HG02840 (cell line): ENCODE measurements around the gene FYCO1.

Source experiments
- ATAC-seq: cut with Tn5 transposase; IDR thresholded peaks from one replicate; pipeline ENCODE4 v1.9.1; 2021; ENCODE audit warnings: mild to moderate bottlenecking, moderate library complexity, moderate number of reproducible peaks; ENCODE audit not compliant: unreplicated experiment, low FRiP score

The FYCO1 gene

DNA sequence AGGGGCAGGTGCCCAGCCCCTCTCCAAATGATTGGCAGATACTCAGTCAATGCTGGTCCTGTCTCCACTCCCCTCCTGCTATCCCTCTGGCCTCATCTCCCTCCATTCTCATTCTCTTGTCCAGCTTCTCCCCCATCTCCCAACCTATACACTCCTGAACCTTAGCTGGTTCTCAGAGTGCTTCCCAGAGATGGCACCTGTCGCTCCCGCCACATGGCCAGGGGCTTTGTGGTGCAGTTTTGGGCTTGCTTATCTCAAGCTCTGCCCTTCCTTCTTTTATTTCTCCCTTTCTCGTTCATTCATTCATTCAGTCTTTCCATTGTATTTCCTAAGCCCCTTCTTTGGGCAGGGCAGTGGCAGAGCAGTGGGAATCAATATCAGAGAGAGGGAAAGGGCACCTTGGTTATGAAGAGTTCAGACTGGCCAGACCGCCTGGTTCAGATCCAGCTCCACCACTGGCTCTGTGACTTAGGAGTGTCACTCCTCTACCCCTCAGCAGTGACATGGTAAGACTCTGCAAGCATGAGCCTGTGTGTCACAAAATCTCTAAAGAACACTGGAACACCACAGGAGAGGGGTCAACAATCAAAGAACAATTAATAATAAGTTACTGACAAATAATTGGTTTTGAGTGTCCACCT is 72.6 kb downstream of the FYCO1 start:
- no peak for ATAC-seq

DNA sequence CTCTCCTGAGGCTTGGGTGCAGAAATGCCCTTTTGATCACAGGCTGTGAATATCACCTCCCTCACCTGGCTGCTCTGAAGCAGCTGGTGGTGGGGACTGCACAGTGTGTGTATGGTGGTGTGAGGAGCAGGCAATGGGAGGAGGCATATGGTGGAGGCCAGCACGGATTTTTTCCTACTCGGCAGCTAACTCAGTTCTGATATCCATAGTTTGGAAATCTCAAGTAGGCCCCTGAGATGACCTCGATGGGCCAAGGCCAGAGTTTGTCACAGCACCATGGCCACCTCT is 73.6 kb downstream of the FYCO1 start:
- ATAC-seq: no peak

DNA sequence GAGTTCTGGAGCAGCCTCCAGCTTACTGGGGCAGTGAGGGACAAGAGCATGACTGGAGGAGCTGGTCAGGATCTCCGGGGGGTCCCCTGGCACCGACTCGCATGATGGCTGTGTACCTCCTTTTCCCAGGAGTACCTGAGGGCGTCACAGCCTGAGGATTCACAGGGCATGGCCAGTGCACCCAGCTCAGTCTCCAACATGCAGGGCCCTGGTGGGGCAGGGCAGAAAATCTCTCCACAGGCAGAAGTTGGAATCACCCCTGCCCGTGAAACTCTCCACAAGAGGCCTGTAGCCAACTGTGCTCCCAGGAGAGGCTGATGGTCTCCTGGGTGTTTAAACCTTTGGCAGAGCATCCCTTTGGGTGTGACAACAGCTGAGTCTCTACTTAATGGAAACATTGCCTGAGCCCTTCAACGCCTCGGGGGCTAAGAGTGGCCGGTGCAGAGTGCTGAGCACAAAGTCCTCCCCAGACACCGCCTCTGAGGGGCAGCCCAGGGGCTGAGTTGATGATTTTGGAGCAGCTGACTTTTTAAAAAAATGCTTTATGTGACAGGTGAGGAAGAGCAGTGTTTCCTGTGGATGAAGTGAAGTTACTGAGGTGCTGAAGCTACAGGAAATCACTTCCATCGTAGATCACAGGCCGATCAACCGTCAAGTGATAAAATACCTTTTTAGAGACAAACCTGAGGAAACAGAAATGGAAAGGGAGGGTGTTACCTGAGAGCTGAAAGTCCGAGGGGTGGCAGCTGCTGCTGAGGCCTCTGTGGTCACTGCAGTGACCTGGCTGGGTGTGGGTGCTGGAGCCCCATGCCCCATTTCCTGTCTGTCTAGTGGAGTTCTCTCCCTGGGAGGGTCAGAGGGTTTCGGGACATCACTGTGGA is 74.2 kb downstream of the FYCO1 start:
- no peak for ATAC-seq

DNA sequence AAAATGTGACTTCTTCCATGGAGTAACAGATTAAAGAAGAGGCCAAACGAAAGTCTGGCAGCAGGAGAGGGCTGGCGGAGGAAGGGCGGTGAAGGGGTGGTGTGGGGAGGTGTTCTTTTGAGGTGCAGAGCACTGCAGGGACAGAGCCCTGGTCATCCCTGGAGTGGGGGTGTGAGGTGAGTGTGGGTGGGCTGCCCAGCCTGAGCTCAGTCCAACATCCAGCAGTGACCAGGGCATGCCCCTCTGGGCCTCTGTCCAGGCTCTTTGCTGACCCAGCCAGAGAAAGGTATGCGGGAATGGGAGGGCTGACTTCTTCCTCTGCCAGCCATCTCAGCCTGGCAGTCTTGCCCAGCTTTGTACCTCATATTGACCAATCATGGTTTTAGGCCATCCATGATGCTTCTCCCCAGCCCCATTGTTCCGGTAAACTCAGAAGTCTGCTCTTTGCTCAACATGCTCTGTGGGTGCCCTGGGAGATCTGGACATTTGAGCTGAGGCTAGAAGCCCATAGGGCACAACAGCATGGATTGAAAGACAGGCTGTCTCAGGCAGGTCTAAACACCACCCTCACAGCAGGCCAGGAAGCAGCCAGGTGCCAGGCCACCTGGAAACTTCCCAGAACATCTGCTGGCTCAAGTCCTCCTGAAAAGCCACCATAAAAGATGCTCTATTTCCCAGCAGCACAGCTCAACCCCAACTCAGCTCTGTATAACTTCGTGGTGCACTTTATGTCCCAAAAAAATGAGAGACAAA is 78.3 kb downstream of the FYCO1 start:
- no peak for ATAC-seq

DNA sequence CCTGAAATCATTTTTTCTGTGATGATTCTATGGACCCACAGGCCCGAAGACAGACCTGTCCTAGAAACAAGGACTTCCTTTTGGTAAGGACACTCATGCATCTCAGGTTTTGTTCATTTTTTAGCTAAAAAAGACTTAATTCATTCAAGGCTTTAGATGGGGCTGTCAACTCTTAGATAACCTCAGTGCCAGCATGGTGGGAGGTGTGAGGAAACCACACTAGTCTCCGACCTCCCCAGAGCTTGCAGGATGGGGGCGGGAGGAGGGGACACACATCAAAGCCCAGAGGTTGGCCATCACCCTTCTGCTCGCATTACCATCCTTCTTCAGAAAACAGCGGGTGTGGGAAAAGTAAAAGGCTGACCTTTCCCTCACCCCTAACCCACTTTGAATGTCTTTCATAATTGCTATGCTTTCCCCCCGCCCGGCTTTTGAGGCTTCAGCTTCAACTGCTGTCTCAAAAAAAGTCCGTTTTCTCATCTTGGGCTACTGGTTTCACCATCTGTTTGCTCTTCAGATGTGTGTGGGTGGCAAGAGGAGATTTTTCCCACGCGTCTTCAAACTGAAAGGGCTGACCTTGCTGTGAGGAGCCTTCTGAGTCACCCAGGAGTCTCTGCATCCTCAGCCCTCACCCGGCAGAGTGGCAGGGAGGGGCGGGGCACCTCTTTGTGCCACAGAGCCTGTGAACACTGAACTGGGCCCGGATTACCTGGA is 79.9 kb downstream of the FYCO1 start:
- peak; percentile 91 for ATAC-seq

DNA sequence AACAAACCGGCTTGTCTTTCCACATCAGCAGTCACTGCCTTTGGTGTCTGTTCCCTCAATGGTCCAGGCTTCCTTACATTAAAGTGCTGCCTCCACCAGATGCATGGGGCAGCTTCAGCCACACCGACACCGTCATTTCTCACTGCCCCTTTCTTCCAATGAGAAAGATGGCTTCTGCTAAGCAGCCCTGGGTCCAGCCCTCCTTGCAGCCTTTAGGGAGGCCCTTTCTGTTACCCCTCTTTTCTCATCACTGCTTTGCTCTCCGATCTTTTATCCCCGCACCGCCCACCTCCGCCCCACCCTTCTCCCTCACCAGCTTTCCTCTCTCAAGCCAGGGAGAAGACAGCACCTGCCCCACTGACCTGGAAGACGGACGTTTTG is 80.6 kb downstream of the FYCO1 start:
- ATAC-seq: no peak

DNA sequence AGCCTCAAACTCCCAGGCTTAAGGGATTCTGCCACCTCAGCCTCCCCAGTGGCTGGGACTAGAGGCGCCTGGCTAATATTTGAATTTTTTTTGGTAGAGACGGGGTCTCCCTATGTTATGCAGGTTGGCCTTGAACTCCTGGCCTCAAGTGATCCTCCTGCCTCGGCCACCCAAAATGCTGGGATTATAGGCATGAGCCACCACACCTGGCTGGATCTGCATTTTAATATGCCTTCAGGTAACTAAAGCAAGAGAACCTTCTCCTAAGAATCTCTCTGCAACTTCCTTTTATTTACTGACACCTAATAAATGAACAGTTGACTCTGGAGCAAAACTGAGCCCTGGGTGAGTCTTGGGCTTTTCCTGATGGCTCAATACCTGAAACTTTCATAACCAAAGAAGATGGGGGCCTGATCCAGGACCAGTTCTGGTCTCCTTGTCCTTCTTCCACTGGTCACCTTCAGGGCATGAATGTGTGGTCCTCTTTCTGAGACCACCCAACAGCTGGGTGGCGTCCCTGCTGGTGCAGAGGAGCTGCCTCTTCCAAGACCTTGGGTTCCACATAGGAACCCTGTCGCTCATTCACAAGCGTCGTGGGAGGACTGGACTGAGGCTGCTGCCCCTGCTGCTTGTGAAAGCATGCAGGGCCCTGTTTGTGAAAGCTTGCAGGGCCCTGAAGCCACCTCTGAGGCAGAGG is 81.1 kb downstream of the FYCO1 start:
- ATAC-seq: no peak

DNA sequence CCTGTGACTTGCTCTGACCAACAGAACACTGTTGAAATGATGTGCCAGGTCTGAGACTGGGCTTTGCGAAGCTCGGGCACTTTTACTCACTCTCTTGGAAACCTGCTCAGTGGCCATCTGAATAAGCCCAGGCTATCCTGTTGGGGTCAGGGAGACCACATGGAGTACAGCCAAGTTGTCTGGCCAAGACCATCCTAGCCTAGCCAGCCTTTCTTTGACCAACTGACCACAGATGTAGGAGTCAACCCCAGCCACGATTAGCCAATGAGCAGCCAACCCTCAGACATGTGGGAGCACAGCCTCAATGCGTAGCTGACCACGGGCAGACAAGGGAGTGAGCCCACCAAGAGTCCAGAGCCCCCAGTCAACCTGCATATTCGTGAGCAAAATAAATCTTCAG is 83.2 kb downstream of the FYCO1 start:
- no peak for ATAC-seq

DNA sequence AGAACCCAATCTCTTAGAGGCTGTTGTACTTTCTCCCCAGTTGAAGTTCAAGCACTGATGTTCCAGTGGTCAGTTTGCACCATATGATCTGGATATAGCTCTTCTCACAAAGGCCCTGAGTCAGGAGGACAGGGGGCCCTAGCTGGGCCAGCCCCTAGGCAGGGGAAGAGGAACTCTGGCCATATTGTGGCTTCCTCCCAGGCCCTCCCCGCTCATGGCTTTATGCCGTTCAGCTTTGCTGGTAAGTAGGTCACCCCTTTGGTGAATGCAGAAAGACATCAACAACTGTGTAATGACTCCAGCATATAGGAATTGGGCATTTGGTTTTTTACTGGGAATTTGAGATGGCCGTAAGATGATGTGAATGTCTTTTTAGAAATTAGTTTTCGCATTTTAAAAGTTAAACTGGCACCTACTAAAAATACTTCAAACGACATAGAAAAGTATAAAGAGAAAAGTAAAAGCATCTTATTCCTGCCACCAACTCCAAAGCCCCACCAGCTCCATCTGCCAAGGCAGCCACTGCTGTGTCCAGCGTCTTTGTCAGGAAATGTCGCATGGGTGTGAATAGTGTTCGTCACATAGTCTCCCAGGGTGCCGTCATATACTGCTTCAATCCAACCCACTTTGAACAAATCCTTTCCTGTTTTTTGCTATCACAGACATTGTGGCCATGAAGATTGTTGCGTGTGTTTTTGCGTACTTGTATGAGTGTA is 84.0 kb downstream of the FYCO1 start:
- no peak for ATAC-seq

DNA sequence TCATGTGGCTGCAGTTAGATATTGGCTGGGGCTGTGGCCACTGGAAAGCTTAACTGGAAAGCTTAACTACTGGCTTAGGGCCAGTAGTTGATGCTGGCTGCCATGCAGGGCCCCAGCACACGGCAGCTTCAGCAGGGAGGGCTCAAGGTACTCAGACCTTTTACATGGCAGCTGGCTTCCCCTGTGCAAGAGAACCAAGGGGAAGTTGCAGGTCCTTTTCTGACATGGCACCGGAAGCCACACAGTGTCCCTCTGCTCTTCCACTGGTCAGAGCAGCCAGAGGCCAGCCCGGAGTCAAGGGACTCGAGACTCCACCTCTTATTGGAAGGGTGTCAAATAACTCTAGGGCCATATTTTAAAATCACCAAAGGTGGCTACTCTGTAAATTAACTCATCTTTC is 84.7 kb downstream of the FYCO1 start:
- ATAC-seq: no peak

DNA sequence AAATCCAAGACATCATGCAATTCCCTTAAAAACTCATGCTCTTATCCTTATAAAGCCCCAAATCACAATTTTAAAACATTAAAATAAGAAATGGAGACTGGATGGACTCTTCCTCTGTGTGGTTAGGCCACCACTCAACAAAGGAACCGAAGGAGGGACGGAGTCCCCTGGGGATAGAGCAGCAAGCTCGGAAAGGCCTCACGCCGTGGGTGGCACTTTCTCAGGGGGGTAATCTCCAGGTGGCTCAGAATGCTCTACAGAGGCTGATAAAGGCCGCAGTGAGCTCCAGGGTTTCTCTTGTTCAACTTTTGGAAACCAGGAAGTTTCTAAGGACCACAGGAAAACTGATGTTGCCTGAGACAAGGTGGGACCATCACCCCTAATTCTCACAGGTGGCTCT is 86.1 kb downstream of the FYCO1 start:
- no peak for ATAC-seq

DNA sequence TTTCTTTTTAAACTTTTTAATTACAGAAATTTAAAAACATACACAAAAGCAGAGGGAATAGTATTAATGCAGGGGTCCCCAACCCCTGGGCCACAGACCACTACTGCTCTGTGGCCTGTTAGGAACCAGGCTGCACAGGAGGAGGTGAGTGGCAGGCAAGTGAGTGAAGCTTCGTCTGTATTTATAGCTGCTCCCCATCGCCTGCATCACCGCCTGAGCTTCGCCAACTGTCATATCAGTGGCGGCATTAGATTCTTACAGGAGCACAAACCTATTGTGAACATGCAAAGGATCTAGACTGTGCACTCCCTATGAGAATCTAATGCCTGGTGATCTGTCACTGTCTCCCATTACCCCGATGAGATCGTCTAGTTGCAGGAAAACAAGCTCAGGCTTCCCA is 86.9 kb downstream of the FYCO1 start:
- no peak for ATAC-seq

DNA sequence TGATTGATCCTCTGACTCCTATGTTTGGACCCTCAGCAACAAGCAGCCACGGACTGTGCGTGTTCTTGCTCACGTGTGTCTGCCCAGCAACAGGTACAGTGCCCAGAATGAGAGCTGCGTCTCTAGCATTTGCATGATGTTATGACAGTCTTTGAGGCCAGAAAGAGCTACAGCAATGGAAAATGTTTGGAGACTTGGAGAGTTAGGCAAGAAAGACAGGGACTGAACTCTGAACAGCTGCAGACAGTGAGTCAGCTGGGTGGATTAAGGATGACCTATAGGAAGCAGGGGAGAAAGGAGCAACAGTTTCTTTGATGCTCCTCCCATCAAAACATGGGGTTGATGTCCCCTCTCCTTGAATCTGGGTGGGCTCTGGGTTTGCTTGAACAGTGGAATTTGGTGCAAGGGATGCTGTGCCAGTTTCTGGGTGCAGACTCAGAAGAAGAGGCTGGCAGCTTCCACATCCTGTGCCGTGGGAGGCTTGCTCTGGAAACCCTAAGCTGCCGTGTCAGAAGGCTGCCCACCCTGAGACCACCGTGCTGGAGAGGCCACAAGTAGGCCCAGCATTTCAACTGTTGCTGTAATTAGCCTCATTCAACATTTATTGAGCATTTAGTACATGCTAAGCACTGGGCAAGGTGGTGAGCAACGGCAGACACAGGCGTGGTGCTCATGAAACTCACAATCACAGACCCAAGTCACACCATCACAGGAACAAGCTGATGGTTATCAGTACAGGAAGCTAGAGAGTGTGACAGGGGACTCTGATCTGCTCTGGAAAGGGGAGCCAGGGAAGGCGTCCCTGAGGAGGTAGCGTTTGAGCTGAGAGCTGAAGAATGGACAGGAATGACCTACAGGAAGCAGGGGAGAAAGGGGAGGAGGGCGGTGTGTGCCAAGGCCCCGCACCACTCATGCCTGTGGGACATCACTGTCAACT is 87.6 kb downstream of the FYCO1 start:
- ATAC-seq: no peak

DNA sequence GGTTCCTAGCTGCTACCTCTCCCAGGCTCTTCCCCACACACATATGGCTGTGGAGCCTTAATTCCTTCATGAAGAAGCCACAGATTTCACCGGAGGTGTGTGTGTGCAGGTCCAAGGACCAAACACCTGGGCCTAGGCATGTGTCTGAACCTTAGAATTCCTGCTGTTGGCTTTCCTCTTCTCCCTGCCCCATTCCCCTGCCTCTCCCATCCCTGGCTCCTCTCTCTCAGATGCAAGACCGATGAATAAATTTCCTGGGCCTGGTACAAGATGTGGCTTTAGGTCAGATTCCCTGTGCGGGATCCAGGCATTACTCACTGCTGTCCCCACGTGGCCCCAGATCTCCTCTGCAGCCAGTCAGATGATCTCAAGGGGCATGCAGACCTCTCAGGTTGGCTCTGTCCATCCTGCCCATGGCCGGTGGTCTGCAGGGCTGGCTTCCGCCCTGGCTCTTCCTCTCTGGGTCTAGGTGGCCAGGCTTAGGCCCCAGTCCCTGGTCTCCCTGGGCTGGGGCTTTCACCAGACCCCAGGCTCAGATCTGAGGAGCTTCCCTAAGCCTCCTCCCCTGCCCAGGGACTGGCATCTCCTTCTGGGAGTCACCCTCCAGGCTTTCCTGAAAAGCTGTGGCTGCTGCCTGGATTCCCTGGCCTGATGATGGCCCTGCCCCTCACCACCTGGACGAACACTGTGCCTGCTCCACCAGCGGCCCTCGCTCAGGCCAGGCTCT is 88.8 kb downstream of the FYCO1 start:
- ATAC-seq: no peak

DNA sequence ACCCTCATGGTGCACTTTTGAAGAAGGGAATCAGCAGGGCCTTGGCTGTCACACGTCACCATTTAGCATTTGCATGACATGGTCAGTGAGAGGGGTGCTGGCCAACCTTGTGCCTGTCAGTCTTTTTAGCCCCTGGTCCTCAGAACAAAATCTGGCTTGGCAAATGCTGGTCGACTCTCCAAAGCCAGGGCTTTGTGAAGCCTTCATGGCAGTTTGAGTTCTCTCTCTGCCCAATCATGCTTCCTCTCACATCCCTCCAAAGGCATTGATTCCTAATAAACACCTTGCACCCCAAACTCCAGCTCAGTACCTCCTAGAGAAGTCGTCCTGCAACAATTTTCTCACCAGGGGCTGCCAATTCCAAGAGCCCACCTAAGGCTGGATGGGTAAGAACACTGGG is 89.9 kb downstream of the FYCO1 start:
- no peak for ATAC-seq

DNA sequence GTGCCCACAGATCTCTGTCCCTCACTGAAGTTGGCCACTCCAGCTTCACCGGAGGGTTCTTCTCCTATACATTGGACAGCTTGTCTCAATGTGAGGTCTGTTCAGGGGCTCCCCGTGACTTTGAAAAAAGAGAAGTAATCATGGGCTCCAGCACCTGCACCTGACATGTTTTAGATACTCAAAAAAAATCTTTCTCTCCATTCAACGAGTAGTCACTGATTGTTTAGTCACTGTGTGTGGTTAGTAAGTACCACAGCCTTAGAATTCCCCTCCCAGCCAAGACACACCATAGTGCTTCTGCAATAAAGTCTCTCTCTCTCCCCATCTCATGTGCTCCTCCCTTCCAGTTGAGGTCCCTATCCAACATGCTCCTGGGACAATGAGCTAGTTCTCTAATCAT is 90.7 kb downstream of the FYCO1 start:
- ATAC-seq: no peak

DNA sequence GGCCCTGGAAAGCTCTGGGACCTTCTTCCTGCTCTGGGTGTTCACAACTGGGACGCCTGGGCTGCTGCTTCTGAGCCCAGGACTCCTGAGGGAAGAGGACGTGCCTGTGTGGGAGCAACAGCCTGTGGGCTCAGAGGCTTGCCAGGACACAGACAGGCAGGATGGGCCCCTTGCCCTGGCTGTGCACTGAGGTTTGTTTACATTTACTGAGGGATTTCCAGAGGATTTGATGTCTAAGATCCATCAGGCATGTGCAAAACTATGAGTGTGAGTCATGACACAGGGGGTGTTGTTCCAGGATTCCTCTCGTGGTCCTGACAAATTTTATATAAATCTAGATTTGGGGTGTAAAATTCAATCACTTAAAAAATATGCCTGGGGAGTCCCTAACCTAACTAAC is 98.7 kb downstream of the FYCO1 start:
- no peak for ATAC-seq
